GM12892 (cell line): ENCODE measurements around the gene TMEM100.

Source experiments
- POLR2A ChIP-seq: IDR thresholded peaks from 2 replicates; pipeline ENCODE4 v1.6.1; 2011; ENCODE audit warnings: low read depth, low read length, control low read depth
- POLR2AphosphoS5 ChIP-seq: IDR thresholded peaks from 2 replicates; pipeline ENCODE4 v1.6.1; 2011; ENCODE audit warnings: low read depth, low read length, control low read depth
- TAF1 ChIP-seq: IDR thresholded peaks from 2 replicates; pipeline ENCODE4 v1.6.1; 2011; ENCODE audit warnings: low read depth, mild to moderate bottlenecking, control low read depth, low read length, borderline replicate concordance

DNA sequence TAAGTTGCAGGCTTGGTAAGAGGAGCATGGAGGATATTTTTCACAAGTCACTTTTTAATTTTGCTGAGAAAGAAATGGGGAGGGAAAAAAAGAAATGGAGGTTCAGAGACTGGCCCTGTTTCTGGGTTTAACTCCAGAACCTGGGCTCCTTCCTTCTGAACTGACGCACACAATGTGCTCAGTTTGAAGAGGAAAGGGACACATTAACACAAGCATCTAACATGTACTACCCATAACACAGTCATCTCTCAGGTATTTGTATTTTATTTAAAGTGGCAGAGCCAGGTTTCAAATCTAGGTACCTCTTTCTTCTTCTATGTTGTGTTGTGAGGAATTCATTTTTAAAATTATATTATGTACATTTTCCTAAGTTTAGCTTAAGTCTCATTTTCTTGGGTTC lies 5.3 kb upstream of the TMEM100 start:
- TF ChIP-seq POLR2A (no peak), POLR2AphosphoS5 (no peak), TAF1 (no peak)
